Lung (tissue), 12 donors: ENCODE measurements around the gene VCAN. TPM values are rescaled to one million over a fixed set of nuclear protein-coding genes. Genes with fewer than 3 reads are reported as not detected.
A peak's percentile ranks its signal among the peaks of the same experiment; 100 is the strongest.

ENCODE experiments used
- ATAC-seq: fragments of 200-7000 bp; cut with Tn5 transposase; one replicate; pipeline ENCODE4 v1.9.1; 2020; ENCODE audit warnings: moderate number of reproducible peaks; ENCODE audit not compliant: insufficient read depth, low FRiP score
- DNase-seq, 3 donors: peaks; one replicate each; pipeline ENCODE4 v3.0.0-alpha.2; 2013 to 2017
- H3K27ac ChIP-seq, 2 donors: one replicate each; pipeline ENCODE4 v1.5.1; 2013; ENCODE audit warnings: mild to moderate bottlenecking in 2 of 2, moderate library complexity in 2 of 2, control low read depth in 1 of 2, inconsistent platforms in 1 of 2, low read depth in 1 of 2, low read length in 1 of 2
- H3K27me3 ChIP-seq, 3 donors: one replicate each; pipeline ENCODE4 v1.5.1; 2013; ENCODE audit warnings: low read length in 2 of 3; ENCODE audit not compliant: control insufficient read depth in 3 of 3, insufficient read depth in 3 of 3
- H3K36me3 ChIP-seq, 4 donors: one replicate each; pipeline ENCODE4 v1.5.1; 2013; ENCODE audit warnings: low read length in 4 of 4, mild to moderate bottlenecking in 1 of 4, moderate library complexity in 1 of 4; ENCODE audit not compliant: control insufficient read depth in 4 of 4, insufficient read depth in 4 of 4
- H3K4me1 ChIP-seq, 5 donors: one replicate each; pipeline ENCODE4 v1.5.1; 2013; ENCODE audit warnings: low read length in 5 of 5, mild to moderate bottlenecking in 2 of 5, moderate library complexity in 1 of 5; ENCODE audit not compliant: control insufficient read depth in 5 of 5, insufficient read depth in 5 of 5
- H3K4me3 ChIP-seq: one replicate; pipeline ENCODE4 v1.5.1; 2013; ENCODE audit warnings: mild to moderate bottlenecking, control low read depth, moderate library complexity
- H3K9ac ChIP-seq, 2 donors: one replicate each; pipeline ENCODE4 v1.5.1; 2013; ENCODE audit warnings: low read length in 2 of 2, control low read depth in 1 of 2; ENCODE audit not compliant: insufficient read depth in 1 of 2
- H3K9me3 ChIP-seq, 4 donors: one replicate each; pipeline ENCODE4 v1.5.1; 2013; ENCODE audit warnings: low read length in 3 of 4, mild to moderate bottlenecking in 1 of 4, moderate library complexity in 1 of 4; ENCODE audit not compliant: control insufficient read depth in 4 of 4, insufficient read depth in 3 of 4
- CTCF ChIP-seq: IDR thresholded peaks from 2 replicates; pipeline ENCODE4 v1.5.1; 2012; ENCODE audit warnings: mild to moderate bottlenecking; ENCODE audit errors: control extremely low read depth, extremely low read depth
- WGBS, 2 donors: extraction: QIAGEN DNeasy Blood & Tissue Kit; methylation state at CpG; one replicate each; pipeline ENCODE4 v1.1.7; 2013; 5-methylcytosine and 5-hydroxymethylcytosine counted together
- polyA plus RNA-seq, 2 donors: library from polyadenylated mRNA; stranded (reverse); fragments of 200-250 nt; gene quantifications; one replicate each; pipeline ENCODE4 v1.2.1, GENCODE V29; 2013
- total RNA-seq, 2 donors: library from RNA; depleted of rRNA in 1 of 2; stranded (reverse); fragments of >200 nt in 1 of 2; gene quantifications; one replicate each; pipeline ENCODE4 v1.2.1, GENCODE V29; 2014 to 2021
- donor health status: control.
- donor health status: control.
- donor health status: Bipolar disorder and iron deficiency.
- donor health status: healthy.
- donor health status: DM: yes; HTN: yes; CAD: no.

The VCAN gene
- total and polyA plus RNA-seq, 4 donors = 11.6 to 276 (median 156) TPM

GRCh38 chr5:83563631-83564030, 92.1 kb downstream of the VCAN start:
- peaks cover 0 to 44% (median 8%) of the 10 kb centered on the region in 4 donors for H3K36me3 ChIP-seq
- 59 to 72% methylated on average over 7 of the region's 7 CpGs for WGBS, 2 donors
- H3K4me3 ChIP-seq = no peak overlapping the region
- H3K9ac ChIP-seq = no peak overlapping the region
- H3K4me1 ChIP-seq = peaks cover 0 to 59% (median 17%) of the 10 kb centered on the region in 5 donors
- H3K9me3 ChIP-seq = no peaks in the 10 kb centered on the region
- no peak for DNase-seq
- no peaks in the 10 kb centered on the region for H3K27me3 ChIP-seq
- H3K27ac ChIP-seq = no peak overlapping the region
- ATAC-seq = no peak
- TF ChIP-seq CTCF = no peak

DNA sequence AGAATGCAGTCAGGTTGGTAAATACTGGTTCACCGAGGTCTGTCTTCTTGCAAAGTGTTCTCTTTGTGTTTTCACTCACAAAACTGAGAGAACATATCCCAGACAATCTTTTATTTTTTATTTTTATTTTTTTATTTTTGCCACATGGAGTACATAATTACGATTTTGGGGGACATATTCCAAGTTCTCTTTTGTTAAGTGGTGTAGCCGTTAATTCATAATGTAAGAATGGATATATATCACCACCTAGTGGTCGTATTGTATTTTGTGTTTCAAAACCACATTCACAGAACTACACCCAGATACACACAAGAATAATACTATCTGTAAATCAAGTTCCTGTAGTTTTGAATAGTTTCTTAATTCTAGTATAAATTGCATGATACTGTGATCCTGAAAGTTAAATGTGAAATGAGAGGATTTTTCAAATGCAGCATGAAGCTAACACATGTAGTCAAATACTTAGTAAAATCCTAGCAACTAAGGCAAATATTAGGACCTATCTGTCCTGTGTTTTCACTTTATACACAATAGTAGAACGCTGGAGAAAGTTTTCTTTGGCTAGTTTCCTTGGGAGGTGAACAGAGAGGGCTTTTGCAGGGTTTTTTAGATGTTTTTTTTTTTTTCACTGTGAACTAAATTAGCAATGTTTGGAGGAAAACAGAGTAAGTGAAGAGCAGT, 92.7 kb downstream of the VCAN start:
- peak; percentile 59 for ATAC-seq

GRCh38 chr5:83567741-83568140, 96.2 kb downstream of the VCAN start:
- Histone ChIP-seq H3K4me1 (peaks cover 0 to 29% (median 7%) of the 10 kb centered on the region in 5 donors), H3K27ac (no peak overlapping the region), H3K9ac (no peak overlapping the region), H3K36me3 (peaks cover 0 to 40% (median 10%) of the 10 kb centered on the region in 4 donors), H3K4me3 (no peak overlapping the region), H3K9me3 (no peaks in the 10 kb centered on the region), H3K27me3 (no peaks in the 10 kb centered on the region)
- WGBS, 2 donors = 58 to 80% methylated on average over 2 of the region's 2 CpGs
- DNase-seq = no peak
- TF ChIP-seq CTCF = no peak
- ATAC-seq = no peak

More for the DNA sequence above, 92.7 kb downstream of the VCAN start:
- peak; percentile 50 for TF ChIP-seq CTCF
- peaks cover 0 to 54% (median 13%) of the 10 kb centered on the region in 5 donors for H3K4me1 ChIP-seq
- 20 to 28% methylated on average over 5 of the region's 5 CpGs for WGBS, 2 donors
- H3K27me3 ChIP-seq = no peaks in the 10 kb centered on the region
- H3K27ac ChIP-seq = no peak overlapping the region
- H3K36me3 ChIP-seq = peaks cover 0 to 44% (median 10%) of the 10 kb centered on the region in 4 donors
- no peak overlapping the region for H3K9ac ChIP-seq
- H3K9me3 ChIP-seq = no peaks in the 10 kb centered on the region
- H3K4me3 ChIP-seq = no peak overlapping the region
- DNase-seq = peak in 2 of 3 donors; percentile 69 to 78
